ENCODE data around the gene P4HTM. TPM values are rescaled to one million over a fixed set of nuclear protein-coding genes. Genes with fewer than 3 reads are reported as not detected.

The P4HTM gene
- total and polyA plus RNA-seq, 2 of the 8 experiments (the other 6 are each of a cell fraction or from before 2014, with no cell fraction given) = 19.1 to 25.4 TPM

DNA sequence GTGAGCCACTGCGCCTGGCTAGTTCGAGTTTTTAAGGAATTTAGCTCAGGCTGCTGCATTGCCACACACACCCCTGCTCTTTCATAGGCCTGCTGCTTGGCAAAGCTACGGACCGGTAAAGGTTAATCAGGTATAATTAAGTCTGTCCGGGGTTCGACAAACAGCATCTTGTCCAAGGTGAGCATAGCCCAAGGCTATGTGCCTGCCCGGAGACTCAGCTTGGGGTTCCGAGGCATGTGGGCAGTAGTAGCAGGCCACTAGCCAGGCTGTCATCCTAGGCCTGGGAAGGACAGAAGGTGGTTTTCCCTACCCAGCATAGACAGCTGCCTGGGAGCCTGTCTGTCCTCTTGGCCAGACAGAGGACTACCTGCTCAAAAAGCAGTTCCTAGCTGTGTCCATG lies 6.6 kb downstream of the P4HTM start:
- H3K79me1 ChIP-seq (ENCODE audit: low read depth, low read length) = peaks cover 3% of the 10 kb centered on the region
- H3K4me2 ChIP-seq (ENCODE audit: insufficient read depth in 1 of 2, low read depth in 2 of 2, low read length in 2 of 2) = no peak overlapping the region
- H4K91ac ChIP-seq (replicated peaks; ENCODE audit: insufficient read length, low read length) = no peak overlapping the region
- POLR2A ChIA-PET (ENCODE audit: partially characterized antibody) = interaction anchor here (0.6 to 38.8 kb wide), 6 partner anchors 6 to 123 kb away, joined by 3 to 1518 read pairs (median 4); partner anchors contain the start of genes DALRD3, IMPDH2, NDUFAF3 and P4HTM
- no peak overlapping the region for H2BK5ac ChIP-seq (ENCODE audit: low read depth, low read length)
- H2BK20ac ChIP-seq (ENCODE audit: low read length) = no peak overlapping the region
- H2AK5ac ChIP-seq (ENCODE audit: low read depth, low read length) = no peak overlapping the region
- H2BK15ac ChIP-seq (ENCODE audit: low read length) = no peak overlapping the region
- H4K20me1 ChIP-seq (replicated peaks in 1 of 2; ENCODE audit: control insufficient read depth in 1 of 2, insufficient read depth in 2 of 2, low read length in 2 of 2) = peaks cover 0 to 4% of the 10 kb centered on the region in 2 experiments
- H4K5ac ChIP-seq (ENCODE audit: insufficient read length, low read depth, low read length) = no peak overlapping the region
- TF ChIP-seq TAF7 (optimal IDR thresholded peaks at IDR 0.05; ENCODE audit: borderline replicate concordance, low read depth, low read length) = no peak
- no peak for TF ChIP-seq GTF2F1 (IDR thresholded peaks at IDR 0.05; ENCODE audit: borderline replicate concordance, low read depth, low read length)
- no peak overlapping the region for H3K9ac ChIP-seq (replicated peaks in 1 of 4; ENCODE audit: extremely low read depth in 1 of 4, low read depth in 3 of 4, low read length in 3 of 4)
- H3K56ac ChIP-seq (replicated peaks; ENCODE audit: insufficient read length, low read depth, low read length) = no peak overlapping the region
- H3K4ac ChIP-seq (replicated peaks; ENCODE audit: insufficient read length, low read depth, low read length) = no peak overlapping the region
- H3K79me2 ChIP-seq (ENCODE audit: control insufficient read depth in 1 of 2, insufficient read depth in 2 of 2, low read length in 2 of 2) = peaks cover 0 to 6% of the 10 kb centered on the region in 2 experiments; a peak in 2 of 4 replicates
- H3K36me3 ChIP-seq (ENCODE audit: control insufficient read depth in 2 of 4, insufficient read depth in 4 of 4, low read length in 3 of 4) = peaks cover 0 to 3% (median 0%) of the 10 kb centered on the region in 4 experiments; a peak in 2 of 8 replicates
- no peak overlapping the region for H2BK120ac ChIP-seq (replicated peaks; ENCODE audit: low read depth, low read length)
- H3K18ac ChIP-seq (ENCODE audit: extremely low read depth, low read length) = no peak overlapping the region
- peaks cover 2 to 17% (median 8%) of the 10 kb centered on the region in 4 experiments; a peak in 6 of 7 replicates for H3K4me1 ChIP-seq (replicated peaks in 1 of 4; ENCODE audit: control insufficient read depth in 3 of 4, insufficient read depth in 4 of 4, low read length in 3 of 4)
- DNase-seq (ENCODE audit: low read depth in 1 of 2, low spot score in 2 of 2) (no peak), FAIRE-seq (no peak)
- CTCF ChIA-PET (ENCODE audit: partially characterized antibody) = interaction anchor here (0.9 to 19.9 kb wide), 6 partner anchors 8 to 260 kb away, joined by 3 to 467 read pairs (median 4); partner anchors contain the start of genes DALRD3, NDUFAF3, PRKAR2A and WDR6
- no peaks in the 10 kb centered on the region for H3K23me2 ChIP-seq (ENCODE audit: low read depth, low read length)
- no peak overlapping the region for H3K14ac ChIP-seq (ENCODE audit: insufficient read length)
- H3K27ac ChIP-seq (ENCODE audit: low read depth, low read length) = no peak overlapping the region
- H3K4me3 ChIP-seq (ENCODE audit: extremely low read depth in 1 of 4, insufficient read depth in 2 of 4, low read depth in 3 of 4, low read length in 4 of 4) = no peak overlapping the region
- no peak overlapping the region for H3K23ac ChIP-seq (ENCODE audit: insufficient read length)
- no peak overlapping the region for H2BK12ac ChIP-seq (ENCODE audit: low read depth, low read length)
- 85% methylated on average over 8 of the region's 8 CpGs; no CpG with 5 or more reads in 1 of the 2 experiments for WGBS, 2 experiments (ENCODE audit: extremely low coverage in 1 of 2, insufficient coverage in 1 of 2, insufficient read length in 1 of 2, insufficient replicate concordance in 2 of 2, low coverage in 1 of 2, low lambda C conversion rate in 2 of 2, missing lambda C conversion rate in 1 of 2)
- no peaks in the 10 kb centered on the region for H3K9me3 ChIP-seq (ENCODE audit: insufficient read depth in 2 of 2, low read depth in 1 of 2, low read length in 1 of 2)
- H2AFZ ChIP-seq (ENCODE audit: low read length) = no peak overlapping the region
- H3K27me3 ChIP-seq (replicated peaks in 1 of 4; ENCODE audit: control insufficient read depth in 3 of 4, extremely low read depth in 1 of 4, insufficient read depth in 3 of 4, low read length in 3 of 4) = no peaks in the 10 kb centered on the region
- no peak overlapping the region for H4K8ac ChIP-seq (ENCODE audit: extremely low read depth, insufficient read depth, low read length)

All from H1 (cell line).